Fibroblast of lung (primary cell): ENCODE measurements around the gene MROH7. TPM values are rescaled to one million over a fixed set of nuclear protein-coding genes. Genes with fewer than 3 reads are reported as not detected.

Experiments
- DNase-seq, 2 donors: peaks; one replicate each; pipeline versions ENCODE4 v3.0.0 to v3.0.0-alpha.2; 2010; ENCODE audit warnings: low read depth in 2 of 2
- H2AFZ ChIP-seq: 2 replicates; pipeline ENCODE4 v1.5.1; 2012; ENCODE audit warnings: low read length, control low read depth, inconsistent platforms
- H3K27ac ChIP-seq: 2 replicates; pipeline ENCODE4 v1.5.1; 2011; ENCODE audit warnings: low read length, control low read depth; ENCODE audit not compliant: insufficient read depth
- H3K27me3 ChIP-seq: 2 replicates; pipeline ENCODE4 v1.5.1; 2011; ENCODE audit warnings: mild to moderate bottlenecking, low read length; ENCODE audit not compliant: control insufficient read depth, insufficient read depth
- H3K36me3 ChIP-seq: 2 replicates; pipeline ENCODE4 v1.5.1; 2011; ENCODE audit warnings: low read length; ENCODE audit not compliant: control insufficient read depth, insufficient read depth
- H3K4me1 ChIP-seq: 2 replicates; pipeline ENCODE4 v1.5.1; 2011; ENCODE audit warnings: low read length; ENCODE audit not compliant: control insufficient read depth, insufficient read depth; ENCODE audit errors: extremely low read depth
- H3K4me2 ChIP-seq: 2 replicates; pipeline ENCODE4 v1.5.1; 2011; ENCODE audit warnings: low read length, control low read depth; ENCODE audit not compliant: insufficient read depth; ENCODE audit errors: extremely low read depth
- H3K4me3 ChIP-seq, 4 experiments: fragments of 200-600 bp in 1 of 4; sonication (generic) in 1 of 4; replicated peaks in 1 of 4; 2 replicates each; pipeline ENCODE4 v1.5.1; 2011 to 2016; ENCODE audit warnings: low read length in 4 of 4, low read depth in 3 of 4, mild to moderate bottlenecking in 3 of 4, control low read depth in 2 of 4, inconsistent platforms in 1 of 4, mixed read lengths in 1 of 4; ENCODE audit not compliant: insufficient read depth in 1 of 4; ENCODE audit errors: control extremely low read depth in 1 of 4
- H3K79me2 ChIP-seq: 2 replicates; pipeline ENCODE4 v1.5.1; 2012; ENCODE audit warnings: mild to moderate bottlenecking, low read length, inconsistent platforms; ENCODE audit not compliant: control insufficient read depth, insufficient read depth
- H3K9ac ChIP-seq: 2 replicates; pipeline ENCODE4 v1.5.1; 2011; ENCODE audit warnings: mild to moderate bottlenecking, low read length, control low read depth; ENCODE audit not compliant: insufficient read depth
- H3K9me3 ChIP-seq: 2 replicates; pipeline ENCODE4 v1.5.1; 2012; ENCODE audit warnings: low read depth, low read length; ENCODE audit not compliant: control insufficient read depth, insufficient read depth
- H4K20me1 ChIP-seq: 2 replicates; pipeline ENCODE4 v1.5.1; 2011; ENCODE audit warnings: low read length; ENCODE audit not compliant: control insufficient read depth, insufficient read depth; ENCODE audit errors: extremely low read depth
- CTCF ChIP-seq, 2 donors: IDR thresholded peaks in 1 of 2; conservative IDR thresholded peaks in 1 of 2; 1 replicate in 1 of 2; 2 replicates in 1 of 2; pipeline ENCODE4 v1.5.1; 2011 to 2012; ENCODE audit warnings: low read length in 2 of 2, control low read depth in 1 of 2, inconsistent platforms in 1 of 2, low read depth in 1 of 2, mild to moderate bottlenecking in 1 of 2
- EZH2 ChIP-seq: IDR thresholded peaks from 2 replicates; pipeline ENCODE4 v1.5.1; 2012; ENCODE audit warnings: low read length, control low read depth, mild to moderate bottlenecking; ENCODE audit errors: missing control alignments
- polyA plus RNA-seq, 2 donors: library from polyadenylated mRNA; depleted of rRNA in 1 of 2; stranded (reverse) in 1 of 2; unstranded in 1 of 2; fragments of >200 nt; gene quantifications; 2 replicates each; pipeline ENCODE4 v1.2.1, GENCODE V29; 2011 to 2012; ENCODE audit warnings: missing spikeins in 1 of 2
- total RNA-seq: library from RNA; depleted of rRNA; stranded (reverse); fragments of >200 nt; gene quantifications from 2 replicates; pipeline ENCODE4 v1.2.1, GENCODE V29; 2014

Gene MROH7
- total and polyA plus RNA-seq, 2 donors (not counting 1 experiment from before 2014, with no cell fraction given), result 0.01 to 0.33 TPM

DNA sequence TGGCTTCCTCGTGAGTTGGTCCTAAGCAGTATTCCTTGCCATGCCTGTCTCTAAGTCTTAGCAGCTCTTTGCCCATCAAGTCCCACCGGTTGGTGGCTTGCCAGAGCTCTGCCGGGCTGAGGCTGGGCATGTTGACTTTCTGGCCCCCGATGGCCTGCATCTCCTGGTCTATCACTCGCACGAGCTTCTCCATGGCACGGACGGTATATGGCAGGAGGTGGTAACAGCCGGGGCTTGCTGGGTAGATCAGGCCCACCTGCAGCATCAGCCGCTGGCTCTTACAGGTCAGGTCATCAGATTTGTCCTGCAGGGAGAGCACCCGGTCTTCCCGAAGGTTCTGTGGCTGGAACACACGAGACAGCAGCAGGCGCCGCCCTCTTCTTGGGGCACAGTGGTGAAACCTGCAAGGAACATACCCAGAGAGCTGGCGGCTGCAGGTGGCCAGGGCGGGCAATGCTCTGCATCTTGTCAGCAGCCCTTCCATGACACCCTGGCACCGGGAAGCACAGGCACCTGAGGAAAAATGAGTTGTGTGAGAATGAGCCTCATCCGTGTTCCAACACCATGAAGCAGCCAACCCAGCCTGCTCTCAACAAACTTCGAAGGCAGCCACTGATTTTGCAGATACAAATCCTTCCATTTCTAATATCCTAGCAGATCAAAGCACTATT lies 117.2 kb downstream of the MROH7 start:
- TF ChIP-seq EZH2 (no peak), CTCF (conservative IDR thresholded peaks at IDR 0.05 in 1 of 2, IDR thresholded peaks at IDR 0.05 in 1 of 2; ENCODE audit: low read depth in 1 of 2, low read length in 2 of 2) (no peak)
- no peak overlapping the region for H3K4me2 ChIP-seq
- H3K36me3 ChIP-seq, result peaks cover 3% of the 10 kb centered on the region
- no peaks in the 10 kb centered on the region for H3K27me3 ChIP-seq
- no peak for DNase-seq
- H3K9me3 ChIP-seq, result no peaks in the 10 kb centered on the region
- no peaks in the 10 kb centered on the region for H3K79me2 ChIP-seq
- H3K27ac ChIP-seq, result no peak overlapping the region
- H4K20me1 ChIP-seq, result no peaks in the 10 kb centered on the region
- H3K4me3 ChIP-seq, result no peak overlapping the region
- no peaks in the 10 kb centered on the region for H3K4me1 ChIP-seq
- H3K9ac ChIP-seq, result no peak overlapping the region
- H2AFZ ChIP-seq, result no peak overlapping the region

Other genes starting within 250 kb of the MROH7 start
- 6.9 and 9.4 TPM in 2 replicates for gene SSBP3, start 235.4 kb upstream of the MROH7 start, total RNA-seq
- 26.4 and 32.2 TPM in 2 replicates for gene SSBP3, start 235.4 kb upstream of the MROH7 start, polyA plus RNA-seq
- gene ACOT11, start 93.6 kb upstream of the MROH7 start, total RNA-seq, result 0.77 and 2.5 TPM in 2 replicates
- gene ACOT11, start 93.6 kb upstream of the MROH7 start, polyA plus RNA-seq, result 0.73 and 1.4 TPM in 2 replicates
- gene FAM151A, start 18.3 kb upstream of the MROH7 start, total RNA-seq, result not detected in 2 replicates
- not detected in 2 replicates for gene FAM151A, start 18.3 kb upstream of the MROH7 start, polyA plus RNA-seq
- 18.2 and 19.3 TPM in 2 replicates for gene TTC4, start 74.1 kb downstream of the MROH7 start, total RNA-seq
- 19.8 and 30.5 TPM in 2 replicates for gene TTC4, start 74.1 kb downstream of the MROH7 start, polyA plus RNA-seq
- 4.4 and 5.4 TPM in 2 replicates for gene PARS2, start 122.7 kb downstream of the MROH7 start, total RNA-seq
- 3.4 TPM in 2 replicates for gene PARS2, start 122.7 kb downstream of the MROH7 start, polyA plus RNA-seq
- not detected in 2 replicates for gene TTC22, start 159.5 kb downstream of the MROH7 start, total RNA-seq
- not detected in 2 replicates for gene TTC22, start 159.5 kb downstream of the MROH7 start, polyA plus RNA-seq
- gene DHCR24, start 245.4 kb downstream of the MROH7 start, total RNA-seq, result 98.9 and 329 TPM in 2 replicates
- gene DHCR24, start 245.4 kb downstream of the MROH7 start, polyA plus RNA-seq, result 217 and 314 TPM in 2 replicates